Neural progenitor cell (in vitro differentiated cells): ENCODE results near the gene VPS29.

Experiments
- CTCF ChIP-seq: fragments of 200-600 bp; sonication (generic); IDR thresholded peaks from 2 replicates; pipeline ENCODE4 v1.5.1; 2017; ENCODE audit warnings: antibody characterized with exemption, mild to moderate bottlenecking
- EZH2 ChIP-seq: fragments of 200-600 bp; sonication (generic); IDR thresholded peaks from 2 replicates; pipeline ENCODE4 v1.6.1; 2017; ENCODE audit warnings: antibody characterized with exemption, mild to moderate bottlenecking, moderate library complexity
- EZH2phosphoT487 ChIP-seq: fragments of 200-600 bp; sonication (generic); IDR thresholded peaks from 2 replicates; pipeline ENCODE4 v1.6.1; 2017; ENCODE audit warnings: antibody characterized with exemption

- TF ChIP-seq CTCF, result no peak
- TF ChIP-seq EZH2, result no peak
- TF ChIP-seq EZH2phosphoT487, result no peak
These were observed 44.4 kb upstream of the VPS29 start for GRCh38 chr12:110546339-110546738.
